Panc1 (cell line): ENCODE results near the gene PDE11A. TPM values are rescaled to one million over a fixed set of nuclear protein-coding genes. Genes with fewer than 3 reads are reported as not detected.

Experiments used
- ATAC-seq: fragments of 200-7000 bp; cut with Tn5 transposase; 2 replicates; pipeline ENCODE4 v1.9.1; 2020; ENCODE audit warnings: mild to moderate bottlenecking, moderate library complexity
- BruUV-seq: library from RNA; stranded (reverse); fragments of 400-500 nt; replicated peaks from 2 replicates; lab custom pipeline; 2021; lab: Mats Ljungman, UMichigan
- CTCF ChIA-PET: fragments of 300-600 bp; sonication (Branson Sonifier 250); formaldehyde crosslinking; loops from one replicate; lab custom pipeline; 2022; ENCODE audit warnings: antibody characterized with exemption; lab: Charles Lee
- POLR2A ChIA-PET: fragments of 300-600 bp; sonication (Branson Sonifier 250); formaldehyde crosslinking; loops from one replicate; lab custom pipeline; 2022; ENCODE audit warnings: antibody characterized with exemption; lab: Charles Lee
- DNase-seq: peaks from one replicate; pipeline ENCODE4 v3.0.0-alpha.2; 2010; ENCODE audit warnings: low read depth, low spot score
- H3K27ac ChIP-seq: 2 replicates; pipeline ENCODE4 v1.5.1; 2011; ENCODE audit warnings: mild to moderate bottlenecking, low read length, inconsistent platforms
- H3K27me3 ChIP-seq: fragments of 200-500 bp; sonication (Bioruptor generic); 2 replicates; pipeline ENCODE4 v1.6.0; 2014; ENCODE audit warnings: low read length, inconsistent platforms; ENCODE audit not compliant: control insufficient read depth, insufficient read depth
- H3K36me3 ChIP-seq: fragments of 200-500 bp; sonication (Bioruptor generic); 2 replicates; pipeline ENCODE4 v1.5.1; 2014; ENCODE audit warnings: inconsistent platforms, mild to moderate bottlenecking, low read length, moderate library complexity; ENCODE audit not compliant: control insufficient read depth, insufficient read depth
- H3K4me1 ChIP-seq: 2 replicates; pipeline ENCODE4 v1.5.1; 2011; ENCODE audit warnings: inconsistent platforms, mild to moderate bottlenecking, low read length, moderate library complexity; ENCODE audit not compliant: control insufficient read depth, insufficient read depth
- H3K4me3 ChIP-seq, 2 experiments: 2 replicates each; pipeline ENCODE4 v1.5.1; 2011 to 2012; ENCODE audit warnings: low read depth in 2 of 2, low read length in 2 of 2, mild to moderate bottlenecking in 2 of 2, inconsistent platforms in 1 of 2, moderate library complexity in 1 of 2
- H3K9me3 ChIP-seq: fragments of 200-500 bp; sonication (Bioruptor generic); 2 replicates; pipeline ENCODE4 v1.5.1; 2014; ENCODE audit warnings: low read depth, mild to moderate bottlenecking, inconsistent platforms, low read length, moderate library complexity; ENCODE audit not compliant: control insufficient read depth, insufficient read depth
- CTCF ChIP-seq: fragments of 450-650 bp; IDR thresholded peaks from 2 replicates; pipeline ENCODE4 v1.5.1; 2017; ENCODE audit warnings: mild to moderate bottlenecking
- POLR2AphosphoS5 ChIP-seq: IDR thresholded peaks from 2 replicates; pipeline ENCODE4 v1.6.1; 2012; ENCODE audit warnings: mild to moderate bottlenecking, low read depth, low read length, moderate library complexity
- REST ChIP-seq, 2 experiments: IDR thresholded peaks; 2 replicates each; pipeline ENCODE4 v1.6.1; 2011 to 2012; ENCODE audit warnings: low read depth in 2 of 2, control low read depth in 1 of 2, low read length in 1 of 2, mild to moderate bottlenecking in 1 of 2, moderate library complexity in 1 of 2; ENCODE audit not compliant: insufficient read depth in 1 of 2
- SIN3A ChIP-seq: IDR thresholded peaks from 2 replicates; pipeline ENCODE4 v1.6.1; 2012; ENCODE audit warnings: low read depth, mild to moderate bottlenecking, low read length, moderate library complexity, borderline replicate concordance; ENCODE audit not compliant: insufficient read depth
- TCF7L2 ChIP-seq: IDR thresholded peaks from 2 replicates; pipeline ENCODE4 v1.6.1; 2011; ENCODE audit warnings: mild to moderate bottlenecking, low read depth, low read length, inconsistent platforms
- in situ Hi-C: cut with HindIII; loops from 2 replicates; pipeline ENCODE4 v1.10.0; 2016; ENCODE audit warnings: low sequenced_read_pairs, low pct_unique_long_range_greater_than_20kb
- intact Hi-C: fragments of 100-400 bp; cut with micrococcal nuclease; formaldehyde crosslinking; loops from one replicate; pipeline ENCODE4 v1.10.0; 2022; ENCODE audit not compliant: unreplicated experiment
- total RNA-seq: library from RNA; stranded (reverse); gene quantifications from one replicate; pipeline ENCODE4 v1.2.1, GENCODE V29; 2021; ENCODE audit not compliant: unreplicated experiment

Gene PDE11A
- total RNA-seq, 1 experiment from 2014 or later = not detected

- Histone ChIP-seq H3K9me3 (no peaks in the 10 kb centered on the region), H3K27me3 (peaks cover 8% of the 10 kb centered on the region; the same call in 1 of the 2 replicates), H3K4me3 (no peak overlapping the region), H3K4me1 (no peaks in the 10 kb centered on the region), H3K36me3 (no peaks in the 10 kb centered on the region), H3K27ac (no peak overlapping the region)
- POLR2A ChIA-PET = no interaction called here
- CTCF ChIA-PET = no interaction called here
- DNase-seq = no peak
- ATAC-seq = no peak
- intact Hi-C loops (no loop called here), in situ Hi-C loops (no loop called here)
- TF ChIP-seq REST (IDR thresholded peaks at IDR 0.05; ENCODE audit: insufficient read depth in 1 of 2, low read depth in 2 of 2, low read length in 1 of 2) (no peak), SIN3A (no peak), TCF7L2 (no peak), POLR2AphosphoS5 (no peak), CTCF (no peak)
- BruUV-seq = no TSS peak
Observed at GRCh38 chr2:177715771-177716170, 356.8 kb downstream of the PDE11A start.

GRCh38 chr2:177714704-177715103 is 357.9 kb downstream of the PDE11A start:
- Histone ChIP-seq H3K36me3 (no peaks in the 10 kb centered on the region), H3K9me3 (no peaks in the 10 kb centered on the region), H3K4me3 (no peak overlapping the region), H3K4me1 (no peaks in the 10 kb centered on the region), H3K27me3 (peaks cover 5% of the 10 kb centered on the region; the same call in 1 of the 2 replicates), H3K27ac (no peak overlapping the region)
- no peak for TF ChIP-seq CTCF
- no peak for DNase-seq
- ATAC-seq = no peak
- no TSS peak for BruUV-seq
- ChIA-PET POLR2A (no interaction called here), CTCF (no interaction called here)
- intact Hi-C loops = no loop called here
- in situ Hi-C loops = no loop called here
